AG20443 (cell line): Measurements from ENCODE around the gene IFI44L.
A peak's percentile ranks its signal among the peaks of the same experiment; 100 is the strongest.

ENCODE experiments used
- DNase-seq: peaks from one replicate; pipeline ENCODE4 v3.0.0; 2012; ENCODE audit warnings: low spot score, mixed read lengths

Gene IFI44L

DNA sequence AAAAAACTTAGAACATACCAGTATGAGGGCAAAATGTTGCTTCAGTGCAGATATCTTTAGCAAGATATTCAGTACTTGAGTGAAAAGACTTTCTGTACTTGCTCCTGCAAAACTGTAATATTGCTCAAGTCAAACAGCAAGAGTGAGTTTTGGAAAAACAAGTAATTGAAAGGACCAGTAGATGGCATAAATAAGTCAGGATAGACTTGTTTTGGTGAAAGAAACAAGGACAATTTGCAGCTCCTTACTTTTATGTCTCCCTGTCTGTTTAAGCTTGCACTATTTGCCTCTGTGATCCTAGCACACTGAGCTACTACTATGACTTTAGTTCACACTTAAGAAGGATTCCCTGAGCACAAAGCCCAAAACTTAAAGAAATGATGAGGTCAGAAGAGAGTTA, 68.4 kb downstream of the IFI44L start:
- DNase-seq = peak; percentile 62

GRCh38 chr1:78690516-78690915, 70.3 kb downstream of the IFI44L start:
- DNase-seq = no peak

- peak; percentile 30 for DNase-seq
Observed at GRCh38 chr1:78691995-78692747, 71.9 kb downstream of the IFI44L start.
